Transverse colon (tissue), 4 donors: ENCODE data around the gene ESYT1. TPM values are rescaled to one million over a fixed set of nuclear protein-coding genes. Genes with fewer than 3 reads are reported as not detected.
A peak's percentile ranks its signal among the peaks of the same experiment; 100 is the strongest.

Source experiments
- DNase-seq: peaks from one replicate; pipeline ENCODE4 v3.0.0-alpha.2; 2019
- H3K27ac ChIP-seq, 4 donors: fragments of 200-600 bp; sonication (generic); 2 replicates each; pipeline ENCODE4 v1.5.1; 2016 to 2018; ENCODE audit warnings: inconsistent platforms in 4 of 4
- H3K27me3 ChIP-seq: fragments of 200-600 bp; sonication (generic); 2 replicates; pipeline ENCODE4 v1.5.1; 2017; ENCODE audit warnings: inconsistent platforms
- H3K36me3 ChIP-seq, 4 donors: fragments of 200-600 bp; sonication (generic); 2 replicates each; pipeline ENCODE4 v1.5.1; 2017 to 2019; ENCODE audit warnings: inconsistent platforms in 4 of 4
- H3K4me1 ChIP-seq, 4 donors: fragments of 200-600 bp; sonication (generic); 2 replicates each; pipeline ENCODE4 v1.5.1; 2017 to 2020; ENCODE audit warnings: inconsistent platforms in 4 of 4
- H3K4me3 ChIP-seq, 4 donors: fragments of 200-600 bp; sonication (generic); 1 replicate in 1 of 4; 2 replicates in 3 of 4; pipeline versions ENCODE4 v1.5.1 to v1.6.1; 2017 to 2019; ENCODE audit warnings: inconsistent platforms in 4 of 4
- H3K9me3 ChIP-seq, 2 donors: fragments of 200-600 bp; sonication (generic); 2 replicates each; pipeline ENCODE4 v1.5.1; 2017 to 2019; ENCODE audit warnings: inconsistent platforms in 2 of 2
- EP300 ChIP-seq: sonication (generic); formaldehyde crosslinking; IDR thresholded peaks from one replicate; pipeline ENCODE4 v1.6.1; 2017; ENCODE audit warnings: antibody characterized with exemption, low read depth
- POLR2A ChIP-seq: fragments of 450-650 bp; IDR thresholded peaks from one replicate; pipeline ENCODE4 v1.6.1; 2016; ENCODE audit warnings: antibody characterized with exemption, mild to moderate bottlenecking, moderate library complexity
- POLR2AphosphoS5 ChIP-seq, 3 donors: sonication (generic); formaldehyde crosslinking; IDR thresholded peaks; one replicate each; pipeline ENCODE4 v1.6.1; 2016; ENCODE audit warnings: antibody characterized with exemption in 3 of 3
- WGBS, 2 donors: methylation state at CpG; one replicate each; pipeline ENCODE4 v1.1.5; 2018; ENCODE audit warnings: low coverage in 1 of 2; 5-methylcytosine and 5-hydroxymethylcytosine counted together
- in situ Hi-C, 4 donors: fragments of 200-750 bp; cut with MboI; loops; one replicate each; pipeline versions ENCODE4 v1.15.0 to v1.15.1; 2017; ENCODE audit warnings: low sequenced_read_pairs in 3 of 4, low pct_ligation_motif_present in 1 of 4, low pct_unique_long_range_greater_than_20kb in 1 of 4
- intact Hi-C: fragments of 100-400 bp; cut with DNase I; formaldehyde crosslinking; loops from one replicate; pipeline ENCODE4 v1.15.1; 2023; ENCODE audit warnings: low total_unique reads
- total RNA-seq, 4 donors: library from RNA; depleted of rRNA; stranded (reverse); fragments of >200 nt; gene quantifications; one replicate each; pipeline ENCODE4 v1.1.0, GENCODE V29; 2016
- TF ChIP-seq, protein P1 (sequence below), 5 experiments: fragments of 200-600 bp in 3 of 5; fragments of 450-650 bp in 2 of 5; sonication (generic) in 3 of 5; IDR thresholded peaks; 1 replicate in 2 of 5; 2 replicates in 3 of 5; pipeline ENCODE4 v1.5.1; 2016 to 2017; ENCODE audit warnings: antibody characterized with exemption in 5 of 5, inconsistent platforms in 3 of 5, mild to moderate bottlenecking in 2 of 5, moderate library complexity in 1 of 5

The ESYT1 gene
- total RNA-seq, 4 donors from 2014 or later = 94.2 to 133 (median 97.9) TPM

DNA sequence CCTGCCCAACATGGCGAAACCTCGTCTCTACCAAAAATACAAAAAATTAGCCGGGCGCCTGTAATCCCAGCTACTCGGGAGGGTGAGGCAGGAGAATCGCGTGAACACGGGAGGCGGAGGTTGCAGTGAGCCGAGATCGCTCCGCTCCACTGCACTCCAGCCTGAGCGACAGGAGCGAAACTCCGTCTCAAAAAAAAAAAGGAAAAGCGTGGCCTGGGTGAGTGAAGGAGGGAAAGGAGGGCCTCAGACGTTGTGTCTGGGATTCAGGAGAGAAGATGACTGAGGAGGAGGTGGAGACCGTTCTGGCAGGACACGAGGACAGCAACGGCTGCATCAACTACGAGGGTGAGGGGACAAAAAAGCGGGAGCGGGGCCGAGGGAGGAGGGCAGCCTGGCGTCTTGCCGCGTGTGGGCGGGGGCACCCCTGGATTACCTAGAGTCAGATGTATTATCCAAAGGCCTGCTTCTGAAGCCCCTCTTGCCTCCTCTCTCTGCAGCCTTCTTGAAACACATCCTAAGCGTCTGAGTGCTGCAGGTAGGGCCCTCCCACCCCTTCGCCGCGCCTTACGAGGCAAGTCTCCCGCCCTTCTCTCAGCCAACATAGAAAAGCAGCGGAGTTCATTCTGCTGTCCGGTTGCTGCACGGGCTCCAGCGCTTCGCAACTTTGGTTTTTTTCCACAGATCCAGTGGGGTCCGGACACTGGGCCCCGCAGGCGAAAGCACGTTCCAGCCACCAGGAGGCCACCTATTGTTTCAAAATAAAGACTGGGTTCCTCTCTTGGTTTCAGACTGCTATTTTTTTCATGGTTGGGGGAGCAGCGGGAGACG, 29.3 kb downstream of the ESYT1 start:
- intact Hi-C loops = loop anchor here (2.0 kb wide), 1 partner anchor 31 kb away; no protein-coding TSS in a partner anchor
- no peak for TF ChIP-seq EP300
- TF ChIP-seq POLR2A = peak; percentile 3
- peak; percentile 59 to 80 (median 63) for TF ChIP-seq POLR2AphosphoS5 (IDR thresholded peaks at IDR 0.05)
- TF ChIP-seq, protein P1, sequence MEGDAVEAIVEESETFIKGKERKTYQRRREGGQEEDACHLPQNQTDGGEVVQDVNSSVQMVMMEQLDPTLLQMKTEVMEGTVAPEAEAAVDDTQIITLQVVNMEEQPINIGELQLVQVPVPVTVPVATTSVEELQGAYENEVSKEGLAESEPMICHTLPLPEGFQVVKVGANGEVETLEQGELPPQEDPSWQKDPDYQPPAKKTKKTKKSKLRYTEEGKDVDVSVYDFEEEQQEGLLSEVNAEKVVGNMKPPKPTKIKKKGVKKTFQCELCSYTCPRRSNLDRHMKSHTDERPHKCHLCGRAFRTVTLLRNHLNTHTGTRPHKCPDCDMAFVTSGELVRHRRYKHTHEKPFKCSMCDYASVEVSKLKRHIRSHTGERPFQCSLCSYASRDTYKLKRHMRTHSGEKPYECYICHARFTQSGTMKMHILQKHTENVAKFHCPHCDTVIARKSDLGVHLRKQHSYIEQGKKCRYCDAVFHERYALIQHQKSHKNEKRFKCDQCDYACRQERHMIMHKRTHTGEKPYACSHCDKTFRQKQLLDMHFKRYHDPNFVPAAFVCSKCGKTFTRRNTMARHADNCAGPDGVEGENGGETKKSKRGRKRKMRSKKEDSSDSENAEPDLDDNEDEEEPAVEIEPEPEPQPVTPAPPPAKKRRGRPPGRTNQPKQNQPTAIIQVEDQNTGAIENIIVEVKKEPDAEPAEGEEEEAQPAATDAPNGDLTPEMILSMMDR (IDR thresholded peaks at IDR 0.05) = peak; percentile 57 to 88 (median 62)
- Histone ChIP-seq H3K27me3 (no peaks in the 10 kb centered on the region), H3K27ac (peak overlapping the region; percentile 94 to 100 (median 98)), H3K4me1 (peaks cover 15 to 50% (median 43%) of the 10 kb centered on the region in 4 donors), H3K36me3 (peaks cover 0 to 28% (median 10%) of the 10 kb centered on the region in 4 donors), H3K4me3 (peak overlapping the region; percentile 19 to 94 (median 80)), H3K9me3 (no peaks in the 10 kb centered on the region)
- in situ Hi-C loops = no loop called here
- 0 to 2% methylated on average over 9 to 45 of the region's 45 CpGs for WGBS, 2 donors
- DNase-seq = peak; percentile 81

GRCh38 chr12:56158029-56158925, 30.2 kb downstream of the ESYT1 start, which contains the start of gene MYL6:
Gene MYL6 (plus strand): TSS chr12:56158359. CDS start chr12:56158402, 43 bp downstream.
- peaks cover 0 to 32% (median 11%) of the 10 kb centered on the region in 4 donors for H3K36me3 ChIP-seq
- WGBS, 2 donors = 0 to 2% methylated on average over 1 to 25 of the region's 30 CpGs

DNA sequence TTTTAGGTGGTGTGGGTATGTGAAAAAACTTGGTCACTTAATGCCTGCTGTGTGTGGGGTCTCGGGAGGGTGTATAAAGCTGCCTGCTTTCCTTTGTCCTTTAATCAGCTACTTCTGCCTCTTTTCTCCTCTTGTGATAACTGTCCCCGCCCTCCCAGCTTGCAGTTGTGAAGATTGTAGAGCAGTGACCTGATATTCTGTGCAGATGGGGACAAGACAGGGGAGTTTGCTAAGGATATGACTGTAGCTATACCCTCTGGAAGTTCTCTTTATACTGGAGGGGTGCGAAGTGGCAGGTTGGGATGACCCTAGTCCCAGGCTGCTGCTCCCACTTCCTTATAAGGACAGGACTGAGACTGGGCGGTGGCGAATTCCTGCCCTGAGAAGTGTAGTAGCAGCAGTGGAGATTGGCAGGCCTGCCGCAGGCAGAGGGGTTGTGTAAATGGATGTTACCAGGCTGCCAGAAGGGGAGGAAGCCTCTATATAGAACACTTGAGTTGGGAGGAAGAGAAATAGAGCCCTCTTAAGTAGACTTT, 30.9 kb downstream of the ESYT1 start:
- peaks cover 0 to 32% (median 11%) of the 10 kb centered on the region in 4 donors for H3K36me3 ChIP-seq
- in situ Hi-C loops (no loop called here), intact Hi-C loops (loop anchor here (2.0 kb wide), 1 partner anchor 32 kb away; no protein-coding TSS in a partner anchor)
- WGBS, 2 donors = 0% methylated on average over 1 to 6 of the region's 6 CpGs
- H3K9me3 ChIP-seq = no peaks in the 10 kb centered on the region
- TF ChIP-seq EP300 (no peak), POLR2A (peak; percentile 84), POLR2AphosphoS5 (IDR thresholded peaks at IDR 0.05) (peak; percentile 90 to 93 (median 93))
- TF ChIP-seq, protein P1 (IDR thresholded peaks at IDR 0.05) = no peak
- peak; percentile 89 for DNase-seq
- H3K4me3 ChIP-seq = peak overlapping the region; percentile 77 to 94 (median 84)
- H3K27ac ChIP-seq = peak overlapping the region; percentile 94 to 100 (median 98)
- H3K4me1 ChIP-seq = peaks cover 7 to 42% (median 38%) of the 10 kb centered on the region in 4 donors
- H3K27me3 ChIP-seq = no peaks in the 10 kb centered on the region

More at GRCh38 chr12:56158029-56158925, 30.2 kb downstream of the ESYT1 start, which contains the start of gene MYL6:
- DNase-seq = peak; percentile 97
- Histone ChIP-seq H3K27me3 (no peaks in the 10 kb centered on the region), H3K4me3 (peak within 1 kb of the TSS; percentile 77 to 94 (median 84)), H3K27ac (peak within 1 kb of the TSS; percentile 94 to 100 (median 98)), H3K4me1 (peaks cover 9 to 47% (median 38%) of the 10 kb centered on the region in 4 donors), H3K9me3 (no peaks in the 10 kb centered on the region)
- TF ChIP-seq POLR2A (peak; percentile 100), POLR2AphosphoS5 (IDR thresholded peaks at IDR 0.05) (peak; percentile 100), EP300 (no peak)
- intact Hi-C loops (loop anchor here (2.0 kb wide), 1 partner anchor 31 kb away; no protein-coding TSS in a partner anchor), in situ Hi-C loops (no loop called here)

DNA sequence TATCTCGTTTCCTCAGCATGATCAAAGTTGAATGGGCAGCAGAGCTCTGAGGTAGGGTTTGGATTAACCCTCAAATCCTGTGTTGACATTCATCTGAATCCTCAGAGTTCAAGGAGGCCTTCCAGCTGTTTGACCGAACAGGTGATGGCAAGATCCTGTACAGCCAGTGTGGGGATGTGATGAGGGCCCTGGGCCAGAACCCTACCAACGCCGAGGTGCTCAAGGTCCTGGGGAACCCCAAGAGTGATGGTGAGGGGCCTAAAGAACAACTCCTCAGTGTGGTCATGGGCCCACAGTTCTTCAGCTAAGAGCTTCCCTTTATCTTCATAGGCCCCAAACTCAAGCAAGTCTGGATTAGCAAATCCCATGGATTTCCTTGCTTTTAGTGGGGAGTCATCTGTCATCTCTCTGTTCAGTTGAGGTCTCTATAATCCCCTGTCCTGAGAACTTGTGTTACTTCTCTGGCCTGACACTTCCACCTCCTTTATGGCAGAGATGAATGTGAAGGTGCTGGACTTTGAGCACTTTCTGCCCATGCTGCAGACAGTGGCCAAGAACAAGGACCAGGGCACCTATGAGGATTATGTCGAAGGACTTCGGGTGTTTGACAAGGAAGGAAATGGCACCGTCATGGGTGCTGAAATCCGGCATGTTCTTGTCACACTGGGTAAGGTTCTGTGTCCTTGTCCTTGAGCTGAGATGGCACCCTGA, 31.6 kb downstream of the ESYT1 start:
- 0 to 9% methylated on average over 2 to 8 of the region's 8 CpGs for WGBS, 2 donors
- no peaks in the 10 kb centered on the region for H3K9me3 ChIP-seq
- TF ChIP-seq POLR2A = no peak
- TF ChIP-seq, protein P1 (IDR thresholded peaks at IDR 0.05) = no peak
- TF ChIP-seq POLR2AphosphoS5 (IDR thresholded peaks at IDR 0.05) = no peak
- TF ChIP-seq EP300 = no peak
- H3K4me1 ChIP-seq = peaks cover 7 to 42% (median 38%) of the 10 kb centered on the region in 4 donors
- no peaks in the 10 kb centered on the region for H3K27me3 ChIP-seq
- peaks cover 0 to 32% (median 11%) of the 10 kb centered on the region in 4 donors for H3K36me3 ChIP-seq
- DNase-seq = no peak
- in situ Hi-C loops = no loop called here
- H3K4me3 ChIP-seq = peak overlapping the region; percentile 77 to 94 (median 84)
- peak overlapping the region; percentile 94 to 100 (median 98) for H3K27ac ChIP-seq
- intact Hi-C loops = loop anchor here (2.0 kb wide), 1 partner anchor 33 kb away; no protein-coding TSS in a partner anchor
